NCI-H748 (cell line): ENCODE data around the gene GRID2.
"Not testable (repeated sequence)": the region's sequence is repeated elsewhere in the genome, so short reads cannot be mapped to it uniquely, and the experiment has no call there.

Experiments used
- DNase-seq: peaks from one replicate; lab custom pipeline; 2025; ENCODE audit not compliant: unreplicated experiment; lab: John Stamatoyannopoulos, UW

Gene GRID2

DNA sequence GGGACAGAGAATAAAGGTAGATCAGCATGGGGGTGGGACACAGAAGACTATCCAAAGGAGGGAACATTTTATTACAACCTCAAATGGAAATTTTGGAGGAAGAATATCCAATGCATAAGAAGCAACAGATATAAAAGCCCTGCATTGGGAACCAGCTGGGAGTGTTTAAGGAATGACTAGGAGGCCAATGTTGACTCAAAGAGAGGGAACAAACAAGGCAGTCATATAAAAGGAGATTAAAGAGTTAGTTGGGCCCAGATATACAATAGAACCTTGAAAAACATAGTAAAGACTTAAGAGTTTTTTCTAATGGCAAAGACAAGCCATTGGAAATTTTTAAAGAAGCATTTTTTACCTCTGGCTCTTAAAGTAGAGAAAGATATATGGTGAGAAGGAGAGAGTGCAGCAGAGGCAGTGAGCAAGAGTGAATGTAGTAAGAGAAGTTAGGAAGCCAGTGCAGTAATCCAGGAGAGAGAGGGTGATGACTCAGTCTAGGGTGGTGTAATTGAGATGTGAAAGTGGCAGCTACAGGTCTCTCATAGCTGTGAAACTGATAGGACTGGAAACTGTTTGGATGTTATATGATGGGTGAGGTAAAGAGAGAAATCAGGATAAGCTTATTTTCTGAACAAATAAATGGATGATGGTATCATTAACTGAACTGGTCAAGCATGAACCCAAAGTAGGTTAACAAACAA is 1342.6 kb downstream of the GRID2 start:
- DNase-seq, result peak; percentile 92

DNA sequence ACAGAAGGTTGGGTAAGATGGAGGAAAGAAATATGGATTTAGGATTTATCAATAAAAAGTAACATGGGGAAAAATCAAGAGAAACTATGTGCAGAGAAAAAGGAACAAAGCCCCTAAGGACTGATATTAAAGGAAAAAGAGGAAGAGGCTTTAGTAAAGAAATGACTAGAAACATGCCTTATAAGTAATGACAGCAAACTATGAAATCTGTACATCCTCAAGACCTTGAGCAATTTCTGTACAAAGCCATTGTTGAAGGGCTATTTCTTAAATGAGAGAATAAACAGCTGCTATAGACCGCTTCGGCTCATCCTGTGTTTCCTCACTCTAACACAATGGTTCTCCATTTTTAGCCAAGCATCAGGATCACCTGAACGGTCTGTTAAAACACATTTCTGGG is 1344.5 kb downstream of the GRID2 start:
- peak; percentile 3 for DNase-seq

DNA sequence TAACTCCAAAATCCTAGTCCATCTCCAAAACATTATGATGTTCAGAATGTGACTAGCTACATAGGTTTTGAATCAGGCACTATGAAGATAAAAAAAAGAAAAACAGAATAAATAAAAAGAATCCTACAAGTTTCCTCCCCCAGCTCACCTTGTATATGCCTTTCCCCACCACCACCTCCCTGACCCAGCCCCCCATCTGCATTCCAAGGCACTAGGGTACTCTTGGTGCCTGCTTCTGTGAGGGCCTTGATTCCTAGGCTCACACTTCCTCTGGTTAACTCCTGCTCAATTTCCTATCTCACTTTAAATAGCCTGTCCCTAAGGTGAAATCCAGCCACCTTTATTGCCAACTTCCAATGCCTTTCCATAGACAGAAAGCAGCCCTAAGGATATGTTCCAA is 1346.1 kb downstream of the GRID2 start:
- no peak for DNase-seq

DNA sequence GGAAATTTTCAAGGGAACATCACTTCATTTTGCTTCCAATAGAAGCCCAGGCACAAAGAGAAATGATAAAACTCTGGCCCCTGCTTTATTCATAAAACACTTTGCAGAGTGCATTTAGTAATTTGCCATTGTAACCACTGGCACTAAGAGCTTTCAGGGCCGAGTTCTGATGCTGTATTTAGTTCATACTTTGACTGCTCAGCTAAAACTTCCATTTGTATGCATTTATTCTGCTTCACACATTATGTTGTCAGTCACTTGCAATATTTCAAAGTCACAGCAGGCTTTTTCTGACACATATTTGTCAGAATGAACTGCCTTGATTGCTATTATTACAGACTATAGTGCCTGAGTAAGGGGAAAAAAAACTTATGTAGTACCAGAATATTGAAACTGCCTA is 1350.4 kb downstream of the GRID2 start:
- no peak for DNase-seq

DNA sequence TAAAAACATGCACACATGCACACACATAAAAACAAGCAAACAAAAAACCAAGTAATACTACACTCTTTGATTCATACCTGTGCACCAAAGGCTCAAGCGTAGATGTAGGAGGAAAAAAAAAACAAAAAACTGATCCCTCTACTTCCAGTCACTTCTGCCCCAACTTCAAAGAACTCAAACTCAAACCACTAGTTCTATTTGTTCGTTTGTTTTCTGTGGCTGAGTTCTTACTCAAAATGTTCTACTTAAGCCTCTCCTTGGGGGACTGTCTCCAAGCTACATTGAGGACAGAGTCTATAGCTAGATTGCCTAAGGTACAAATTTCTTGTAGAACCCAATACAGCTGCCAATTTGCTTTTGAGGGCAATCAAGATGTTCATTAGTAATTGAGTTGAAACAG is 1353.8 kb downstream of the GRID2 start:
- no peak for DNase-seq

DNA sequence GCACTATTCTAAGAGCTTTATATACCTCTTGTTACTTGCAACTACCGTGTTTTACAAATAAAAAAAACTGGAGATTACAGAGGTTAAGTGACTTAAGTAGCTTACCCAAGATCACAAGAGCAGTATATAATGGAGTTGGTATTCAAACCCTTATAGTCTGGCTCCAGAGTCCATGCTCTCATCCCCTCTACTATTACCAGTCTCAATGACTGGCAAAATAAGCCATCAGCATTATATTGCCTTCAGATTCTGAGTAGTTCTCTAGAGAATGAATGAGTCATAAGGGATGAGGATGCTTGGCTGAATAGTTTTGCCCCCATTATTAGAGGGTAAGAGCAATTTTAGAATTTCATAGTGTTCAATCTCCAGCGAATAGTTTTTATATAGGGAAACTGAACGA is 1354.7 kb downstream of the GRID2 start:
- no peak for DNase-seq

DNA sequence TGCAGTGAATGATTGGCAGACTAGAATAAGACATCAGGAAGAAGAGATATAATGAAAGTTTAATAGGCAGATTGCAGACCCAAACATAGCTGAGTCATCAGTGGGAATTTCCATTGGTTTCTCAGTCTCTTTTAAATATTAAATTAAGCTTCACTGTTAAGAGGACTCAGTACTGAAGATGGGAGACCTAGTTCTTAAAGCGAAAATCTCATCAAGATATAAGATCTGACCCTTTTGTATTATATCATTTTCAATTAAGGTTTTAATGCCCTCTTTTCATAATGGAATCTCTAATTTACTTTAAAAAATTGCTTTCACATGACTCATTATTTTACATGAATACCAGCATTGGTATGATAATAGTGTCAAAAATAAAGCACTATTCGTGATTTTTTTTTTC is 1355.9 kb downstream of the GRID2 start:
- no peak for DNase-seq

DNA sequence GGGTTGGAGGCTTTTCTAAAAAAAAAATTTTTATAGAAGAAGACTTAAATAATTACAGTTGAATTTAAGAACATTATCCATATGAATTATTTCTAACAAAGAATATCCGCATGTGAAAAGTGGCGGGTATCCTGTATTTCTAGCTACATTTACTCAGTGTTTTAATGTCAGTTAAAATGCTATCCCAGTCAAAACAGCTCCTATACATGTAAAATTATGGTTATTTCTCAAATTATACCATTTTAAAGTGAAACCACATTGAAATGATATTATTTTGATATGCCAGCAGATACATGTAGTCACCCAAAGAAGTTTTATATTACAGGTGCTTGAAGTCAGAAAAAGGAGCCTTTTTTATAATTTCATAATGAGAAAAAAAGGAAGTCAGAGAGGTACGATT is 1356.3 kb downstream of the GRID2 start:
- no peak for DNase-seq

DNA sequence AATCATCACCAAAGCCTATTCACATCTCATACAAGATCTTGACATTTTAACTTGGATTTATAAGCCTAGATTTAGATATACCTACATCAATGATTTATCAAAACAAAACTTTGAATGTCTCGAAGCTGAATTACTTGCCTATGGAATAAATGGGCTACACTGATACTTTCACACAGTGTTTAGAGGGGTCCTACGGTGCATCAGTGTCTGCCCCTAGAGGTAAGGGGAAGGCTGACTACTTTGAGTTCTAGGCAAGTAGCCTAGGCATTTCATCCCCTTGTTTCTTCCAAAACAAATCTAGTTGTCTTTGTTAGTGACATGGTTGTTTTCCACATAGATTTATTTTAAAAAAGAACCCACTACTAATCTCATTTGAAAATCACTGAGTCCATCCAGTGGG is 1366.7 kb downstream of the GRID2 start:
- no peak for DNase-seq

DNA sequence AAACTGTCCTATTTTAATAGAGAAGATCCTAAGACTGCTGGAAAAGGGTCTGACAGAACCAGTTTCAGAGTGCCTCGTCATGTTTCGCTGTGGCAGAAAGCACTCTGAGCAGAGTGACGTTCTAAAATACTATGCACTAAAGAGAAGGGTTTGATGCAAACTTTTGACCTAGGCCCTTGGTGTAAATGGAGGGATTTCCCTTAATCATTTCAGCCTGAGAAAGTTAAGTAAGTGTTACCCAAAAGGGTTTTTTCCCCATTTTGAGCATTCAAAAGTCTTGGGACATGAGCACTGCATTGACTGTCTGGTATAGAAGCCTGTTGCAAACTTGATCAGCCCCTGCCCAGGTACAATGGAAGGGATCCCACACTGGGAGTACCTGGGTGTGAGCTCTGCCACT is 1367.3 kb downstream of the GRID2 start:
- DNase-seq, result no peak

DNA sequence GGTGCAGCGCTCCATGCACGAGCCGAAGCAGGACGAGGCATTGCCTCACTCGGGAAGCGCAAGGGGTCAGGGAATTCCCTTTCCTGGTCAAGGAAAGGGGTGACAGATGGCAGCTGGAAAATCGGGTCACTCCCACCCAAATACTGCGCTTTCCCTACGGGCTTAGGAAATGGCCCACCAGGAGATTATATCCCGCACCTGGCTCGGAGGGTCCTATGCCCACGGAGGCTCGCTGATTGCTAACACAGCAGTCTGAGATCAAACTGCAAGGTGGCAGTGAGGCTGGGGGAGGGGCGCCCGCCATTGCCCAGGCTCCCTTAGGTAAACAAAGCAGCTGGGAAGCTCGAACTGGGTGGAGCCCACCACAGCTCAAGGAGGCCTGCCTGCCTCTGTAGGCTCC is 1373.2 kb downstream of the GRID2 start:
- DNase-seq, result not testable (repeated sequence)

DNA sequence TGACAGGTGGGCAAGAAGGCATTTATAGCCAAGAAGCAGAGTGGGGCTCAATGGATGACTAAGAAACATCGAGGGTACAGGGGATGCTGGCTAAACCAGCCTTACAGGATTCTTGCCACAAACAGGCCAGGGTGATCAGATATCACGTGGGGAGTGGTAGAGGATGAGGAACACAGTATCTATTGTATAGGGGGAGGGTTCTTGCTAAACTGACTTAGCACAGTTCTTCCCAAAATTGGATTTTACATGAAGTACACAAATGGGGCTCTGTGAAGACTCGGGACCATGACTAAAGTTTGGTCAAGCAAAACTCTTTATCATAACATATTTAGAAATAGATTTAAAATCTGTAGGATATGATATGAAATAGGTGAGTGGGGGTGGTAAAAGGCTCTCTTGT is 1380.8 kb downstream of the GRID2 start:
- DNase-seq, result peak; percentile 2

DNA sequence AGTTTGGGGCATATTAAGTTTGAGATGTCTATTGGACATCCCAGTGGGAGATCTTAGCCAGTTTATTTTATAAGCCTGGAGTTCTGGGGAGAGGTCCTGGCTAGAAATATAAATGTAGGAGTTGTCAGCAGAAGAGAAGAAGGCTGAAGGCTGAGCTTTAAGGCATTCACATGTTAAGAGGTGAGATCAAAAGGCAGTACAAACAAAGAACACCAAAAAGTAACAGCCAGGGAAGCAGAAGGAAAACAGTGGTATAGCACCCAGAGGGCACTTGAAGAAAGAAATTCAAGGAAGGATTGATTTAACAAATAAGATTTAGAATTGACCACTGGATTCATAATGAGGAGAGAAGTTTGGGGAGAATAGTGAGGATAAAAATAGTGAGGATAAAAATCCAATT is 1383.5 kb downstream of the GRID2 start:
- DNase-seq, result no peak

DNA sequence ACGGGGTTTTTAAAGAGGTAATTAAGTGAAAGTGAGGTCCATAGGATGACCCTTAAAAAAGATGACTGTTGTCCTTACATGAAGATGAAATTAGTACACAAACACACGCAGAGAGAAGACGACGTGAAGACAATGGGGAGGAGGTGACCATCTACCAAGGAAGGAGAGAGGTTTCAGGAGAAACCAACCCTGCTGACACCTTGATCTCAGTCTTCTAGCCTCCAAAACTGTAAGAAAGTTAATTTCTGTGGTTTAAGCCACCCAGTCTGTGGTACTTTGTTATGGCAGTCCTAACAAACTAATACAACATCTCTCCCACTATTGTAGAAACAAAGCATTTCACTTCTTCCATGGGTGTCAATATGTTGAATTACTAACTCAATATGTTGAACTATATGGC is 1385.2 kb downstream of the GRID2 start:
- DNase-seq, result no peak

DNA sequence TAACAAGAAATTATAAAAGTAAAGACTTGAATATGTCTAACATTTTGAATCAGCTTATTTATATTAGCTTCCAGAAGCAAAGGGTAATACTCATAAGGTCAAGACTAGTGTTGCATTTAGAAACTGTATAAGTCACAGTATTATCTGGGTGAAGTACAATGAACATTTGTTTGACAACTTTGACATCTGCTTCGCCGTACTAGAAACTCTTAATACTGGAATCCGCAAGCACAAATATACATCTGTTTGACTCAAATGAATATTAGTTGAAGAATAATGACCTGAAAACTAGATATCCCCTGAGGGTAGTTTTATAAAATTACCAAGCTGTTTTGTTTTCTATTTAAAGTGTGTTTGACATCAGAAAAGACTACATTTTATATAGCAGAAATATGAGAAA is 1389.4 kb downstream of the GRID2 start:
- DNase-seq, result no peak

DNA sequence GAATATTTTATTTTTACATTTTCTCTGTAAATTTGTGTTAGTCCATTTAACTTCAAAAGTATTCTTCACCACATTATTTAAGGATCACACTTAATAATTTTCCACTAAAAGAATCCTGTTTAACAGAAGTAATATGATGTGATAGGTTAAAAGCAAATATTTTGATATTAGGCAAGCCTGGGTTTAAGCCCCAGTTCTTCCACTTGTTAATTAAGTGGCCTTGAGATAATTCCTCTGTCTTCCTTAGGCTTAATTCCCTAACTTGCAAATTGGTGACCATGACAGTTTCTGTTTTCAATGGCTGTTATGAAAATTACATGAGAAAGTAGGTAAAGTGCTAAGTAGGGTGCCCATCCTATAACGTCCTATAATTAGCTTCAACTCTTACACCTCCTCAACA is 1394.9 kb downstream of the GRID2 start:
- DNase-seq, result no peak

DNA sequence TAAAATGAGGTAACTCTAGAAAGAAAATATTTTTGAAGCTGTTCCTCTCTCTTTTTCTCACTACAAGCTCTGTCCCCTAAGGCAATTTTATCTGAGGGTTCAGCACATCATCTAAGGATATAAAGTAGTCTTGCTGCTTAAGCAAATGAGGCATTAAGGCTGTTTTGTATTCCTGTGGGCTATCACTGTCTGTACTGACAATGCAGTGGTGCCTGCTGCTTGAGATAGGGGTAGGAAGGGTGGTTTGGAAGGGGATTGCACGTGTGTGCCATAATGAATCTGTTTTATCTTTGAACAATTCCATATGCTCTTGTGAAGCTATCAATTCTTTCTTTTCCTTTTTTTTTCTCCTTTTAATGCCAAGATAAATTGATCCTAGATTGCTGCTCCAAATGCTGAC is 1396.8 kb downstream of the GRID2 start:
- no peak for DNase-seq

DNA sequence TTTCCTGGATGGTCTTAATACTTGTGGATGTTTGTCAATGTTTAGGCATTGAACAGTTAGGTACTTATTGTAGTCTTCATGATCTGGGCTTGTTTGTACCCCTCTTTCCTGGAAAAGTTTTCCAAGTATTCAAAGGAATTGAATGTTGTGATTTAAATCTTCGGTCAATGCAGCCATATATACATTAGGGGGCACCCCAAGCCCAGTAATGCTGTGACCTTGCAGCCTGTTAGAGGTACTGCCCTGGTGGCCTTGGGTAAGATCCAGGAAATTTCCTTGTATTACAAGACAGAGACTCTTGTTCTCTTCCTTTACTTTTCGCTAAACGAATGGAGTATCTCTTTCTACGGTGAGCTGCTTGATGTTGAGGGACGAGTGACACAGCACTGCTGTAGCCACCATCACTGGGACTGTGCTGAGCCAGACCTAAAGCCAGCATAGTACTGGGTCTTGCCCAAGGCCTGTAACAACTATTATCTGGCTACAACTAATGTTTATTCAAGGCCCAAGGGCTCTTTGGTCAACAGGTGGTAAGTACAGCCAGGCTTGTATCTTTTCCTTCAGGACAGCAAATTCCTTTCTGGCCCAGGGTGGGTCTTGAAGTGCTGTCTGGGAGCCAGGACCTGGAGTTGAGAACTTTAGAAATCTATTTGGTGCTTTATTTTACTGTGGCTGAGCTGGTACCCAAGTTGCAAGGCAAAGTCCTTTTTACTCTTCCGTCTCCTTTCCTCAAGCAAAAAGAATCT is 1406.5 kb downstream of the GRID2 start:
- peak; percentile 3 for DNase-seq

DNA sequence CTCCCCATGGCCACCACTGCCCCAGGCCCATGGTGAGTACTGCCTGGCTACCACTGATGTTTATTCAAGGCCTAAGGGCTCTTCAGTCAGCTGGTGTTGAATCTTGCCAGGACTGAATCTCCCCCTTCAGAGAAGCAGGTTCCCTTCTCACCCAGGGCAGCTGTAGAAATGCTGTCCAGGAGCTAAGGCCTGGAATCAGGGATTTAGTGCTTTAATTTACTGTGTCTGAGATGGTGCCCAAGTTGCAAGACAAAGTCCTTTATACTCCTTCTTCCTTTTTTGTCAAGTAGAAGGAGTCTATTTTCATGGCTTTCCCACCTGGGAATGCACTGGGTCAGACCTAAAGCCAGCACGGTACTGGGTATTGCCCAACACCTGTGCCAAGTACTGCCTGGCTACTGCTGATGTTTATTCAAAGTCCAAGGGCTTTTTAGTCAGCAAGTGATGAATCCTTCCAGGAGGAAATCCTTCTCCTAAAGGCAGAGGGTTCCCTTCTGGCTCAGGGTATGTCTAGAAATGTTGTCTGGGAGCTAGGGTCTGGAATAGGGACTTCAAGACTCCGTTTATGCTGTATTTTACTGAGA is 1407.2 kb downstream of the GRID2 start:
- no peak for DNase-seq

DNA sequence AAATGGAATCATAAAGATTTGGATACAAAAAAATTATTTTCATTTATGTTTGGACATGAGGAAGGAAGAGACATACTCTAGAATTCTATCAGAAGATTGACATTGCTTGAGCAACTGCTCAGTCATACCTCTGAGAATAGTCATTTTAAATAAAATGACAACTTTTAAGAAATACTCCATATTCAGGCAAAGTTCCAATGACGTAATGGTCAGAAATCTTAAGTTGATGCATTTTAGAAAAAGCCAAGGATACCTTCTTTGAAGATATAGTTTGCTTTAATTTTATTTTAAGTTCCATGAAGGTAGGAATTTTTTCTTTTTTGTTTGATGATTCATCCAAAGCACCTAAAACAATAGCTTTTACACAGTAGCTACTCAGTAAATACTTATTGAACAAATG is 1414.5 kb downstream of the GRID2 start:
- DNase-seq, result no peak

DNA sequence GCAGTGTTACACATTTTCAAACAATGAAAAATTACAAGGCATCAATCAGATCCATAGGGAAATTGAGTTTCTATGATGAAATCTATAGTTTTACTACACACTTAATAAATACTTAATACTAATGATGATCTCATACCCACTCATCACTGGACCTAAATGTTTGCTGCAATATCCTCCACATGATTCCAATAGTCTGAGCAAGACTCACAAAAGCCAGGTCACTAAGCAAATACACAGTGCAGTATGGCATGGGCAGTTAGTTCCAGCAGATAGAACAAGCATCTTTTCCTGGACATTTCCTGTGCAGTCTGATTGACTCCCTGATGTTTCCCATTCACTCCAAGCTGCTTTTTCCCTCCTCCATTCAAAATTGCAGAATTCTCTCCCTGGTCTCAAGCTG is 1415.8 kb downstream of the GRID2 start:
- DNase-seq, result no peak

DNA sequence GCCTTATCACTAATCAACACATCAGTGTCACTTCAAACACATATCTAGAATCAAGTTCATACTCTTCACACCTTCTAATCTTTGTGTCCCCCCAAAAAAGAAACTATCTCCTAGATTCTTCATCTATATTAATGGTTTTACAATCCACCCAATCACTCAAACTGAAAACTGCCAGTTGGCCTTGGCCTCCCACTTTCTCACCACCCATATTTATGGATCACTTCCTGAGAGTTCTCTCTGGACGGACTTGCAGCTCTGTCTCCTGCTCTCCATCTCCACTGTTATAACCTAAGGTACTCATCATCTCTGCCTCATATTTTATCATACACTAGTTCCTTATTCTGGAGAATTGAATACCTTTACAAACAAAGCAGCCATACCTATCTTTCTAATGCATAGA is 1418.7 kb downstream of the GRID2 start:
- no peak for DNase-seq

DNA sequence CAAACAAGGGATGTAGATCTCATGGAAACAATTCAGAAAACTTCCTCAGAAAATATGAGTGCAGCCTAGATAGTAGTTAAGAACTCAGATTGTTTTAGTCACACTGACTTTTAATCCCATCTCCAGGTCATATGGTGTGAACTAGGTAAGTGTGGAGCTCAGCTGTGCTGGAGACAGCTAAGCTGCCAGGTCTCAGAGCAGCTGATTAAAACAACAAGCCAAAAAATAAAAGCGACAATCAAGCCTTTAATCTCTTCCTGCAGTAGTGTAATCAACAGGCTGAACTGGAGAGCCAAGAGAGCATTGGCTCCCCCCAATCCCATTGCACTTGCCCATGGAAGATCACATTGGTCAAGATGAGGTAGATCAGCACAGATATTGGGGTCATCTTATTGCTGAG is 1426.5 kb downstream of the GRID2 start:
- DNase-seq, result no peak
